IMR-90 (cell line): ENCODE measurements around the gene CAP2. TPM values are rescaled to one million over a fixed set of nuclear protein-coding genes. Genes with fewer than 3 reads are reported as not detected.
"Not testable (repeated sequence)": the region's sequence is repeated elsewhere in the genome, so short reads cannot be mapped to it uniquely, and the experiment has no call there.

ENCODE experiments used
- ATAC-seq: fragments of 200-7000 bp; cut with Tn5 transposase; 2 replicates; pipeline ENCODE4 v1.9.1; 2020; ENCODE audit warnings: low read depth, mild to moderate bottlenecking, moderate library complexity
- BruUV-seq: library from RNA; stranded (reverse); fragments of 400-500 nt; replicated peaks from 2 replicates; lab custom pipeline; 2021; lab: Mats Ljungman, UMichigan
- CTCF ChIA-PET: fragments of 300-600 bp; formaldehyde crosslinking; extraction: SDS; loops from one replicate; lab custom pipeline; 2021; ENCODE audit warnings: antibody characterized with exemption; lab: Yijun Ruan, JAX
- POLR2A ChIA-PET: fragments of 300-600 bp; sonication (Branson Sonifier 250); formaldehyde crosslinking; loops from one replicate; lab custom pipeline; 2022; ENCODE audit warnings: antibody characterized with exemption; ENCODE audit not compliant: unreplicated experiment; lab: Charles Lee
- DNase-seq: peaks from one replicate; pipeline ENCODE4 v3.0.0; 2013
- H2AFZ ChIP-seq: replicated peaks from 2 replicates; pipeline ENCODE3; 2013; ENCODE audit warnings: low read length, mild to moderate bottlenecking; ENCODE audit not compliant: poor library complexity
- H2AK5ac ChIP-seq: 2 replicates; pipeline ENCODE4 v1.6.1; 2013; ENCODE audit warnings: low read depth, low read length, inconsistent platforms
- H2AK9ac ChIP-seq: replicated peaks from 2 replicates; pipeline ENCODE3; 2013; ENCODE audit warnings: mild to moderate bottlenecking, low read depth, low read length, moderate library complexity; ENCODE audit not compliant: poor library complexity
- H2BK120ac ChIP-seq: 2 replicates; pipeline ENCODE4 v1.6.1; 2013; ENCODE audit warnings: low read depth, low read length, inconsistent platforms
- H2BK15ac ChIP-seq: 3 replicates; pipeline ENCODE4 v1.6.1; 2013; ENCODE audit warnings: low read depth, low read length, inconsistent platforms
- H2BK20ac ChIP-seq: 2 replicates; pipeline ENCODE4 v1.6.1; 2013; ENCODE audit warnings: low read depth, mild to moderate bottlenecking, inconsistent platforms, low read length, moderate library complexity
- H2BK5ac ChIP-seq: 2 replicates; pipeline ENCODE4 v1.6.1; 2013; ENCODE audit warnings: mild to moderate bottlenecking, low read depth, low read length, inconsistent platforms; ENCODE audit not compliant: poor library complexity, severe bottlenecking
- H3K14ac ChIP-seq: replicated peaks from 2 replicates; pipeline ENCODE4 v1.6.1; 2013; ENCODE audit warnings: low read depth, low read length, inconsistent platforms
- H3K18ac ChIP-seq: 2 replicates; pipeline ENCODE4 v1.6.1; 2013; ENCODE audit warnings: low read depth, low read length, control low read depth
- H3K23ac ChIP-seq: 2 replicates; pipeline ENCODE4 v1.6.1; 2013; ENCODE audit warnings: low read depth, low read length, inconsistent platforms
- H3K27ac ChIP-seq: 2 replicates; pipeline ENCODE4 v1.5.1; 2013; ENCODE audit warnings: mild to moderate bottlenecking, control low read depth, low read length; ENCODE audit not compliant: insufficient read depth
- H3K27me3 ChIP-seq: 2 replicates; pipeline ENCODE4 v1.6.1; 2013; ENCODE audit warnings: low read length; ENCODE audit not compliant: control insufficient read depth, insufficient read depth
- H3K36me3 ChIP-seq: 2 replicates; pipeline ENCODE4 v1.6.1; 2013; ENCODE audit warnings: low read length, mixed read lengths; ENCODE audit not compliant: control insufficient read depth, insufficient read depth
- H3K4ac ChIP-seq: 2 replicates; pipeline ENCODE4 v1.6.1; 2013; ENCODE audit warnings: low read depth, low read length, inconsistent platforms
- H3K4me1 ChIP-seq: 2 replicates; pipeline ENCODE4 v1.6.1; 2013; ENCODE audit warnings: low read length, mixed read lengths; ENCODE audit not compliant: control insufficient read depth, insufficient read depth
- H3K4me2 ChIP-seq: 2 replicates; pipeline ENCODE4 v1.6.1; 2013; ENCODE audit warnings: low read depth, mild to moderate bottlenecking, control low read depth, low read length, moderate library complexity
- H3K4me3 ChIP-seq: 2 replicates; pipeline ENCODE4 v1.5.1; 2013; ENCODE audit warnings: low read depth, mild to moderate bottlenecking, control low read depth, low read length, moderate library complexity; ENCODE audit not compliant: insufficient read depth
- H3K56ac ChIP-seq: 2 replicates; pipeline ENCODE4 v1.6.1; 2013; ENCODE audit warnings: low read length, inconsistent platforms; ENCODE audit not compliant: insufficient read depth; ENCODE audit errors: extremely low read depth
- H3K79me1 ChIP-seq, 2 experiments: 2 replicates each; pipeline ENCODE4 v1.6.1; 2013; ENCODE audit warnings: low read length in 2 of 2, inconsistent platforms in 1 of 2, low read depth in 1 of 2
- H3K9ac ChIP-seq: 2 replicates; pipeline ENCODE4 v1.6.1; 2013; ENCODE audit warnings: low read depth, low read length, control low read depth
- H3K9me1 ChIP-seq: 2 replicates; pipeline ENCODE4 v1.6.1; 2013; ENCODE audit warnings: low read length, inconsistent platforms; ENCODE audit not compliant: insufficient read depth
- H3K9me3 ChIP-seq: 2 replicates; pipeline ENCODE4 v1.6.1; 2013; ENCODE audit warnings: low read length; ENCODE audit not compliant: control insufficient read depth, insufficient read depth
- H4K20me1 ChIP-seq: 2 replicates; pipeline ENCODE4 v1.6.1; 2013; ENCODE audit warnings: low read length, inconsistent platforms; ENCODE audit not compliant: insufficient read depth
- H4K5ac ChIP-seq: 2 replicates; pipeline ENCODE4 v1.6.1; 2013; ENCODE audit warnings: mild to moderate bottlenecking, low read depth, low read length, control low read depth
- H4K8ac ChIP-seq, 2 experiments: 2 replicates each; pipeline ENCODE4 v1.6.1; 2013; ENCODE audit warnings: low read depth in 2 of 2, low read length in 2 of 2, control low read depth in 1 of 2, inconsistent platforms in 1 of 2
- H4K91ac ChIP-seq: 2 replicates; pipeline ENCODE4 v1.6.1; 2013; ENCODE audit warnings: low read depth, low read length, inconsistent platforms; ENCODE audit not compliant: insufficient read depth
- CEBPB ChIP-seq: IDR thresholded peaks from 2 replicates; pipeline ENCODE4 v1.6.1; 2012; ENCODE audit warnings: low read depth, low read length, improper control_type of control experiment
- CHD1 ChIP-seq: IDR thresholded peaks from 2 replicates; pipeline ENCODE4 v1.6.1; 2012; ENCODE audit warnings: low read depth, low read length, improper control_type of control experiment
- MAFK ChIP-seq: IDR thresholded peaks from 2 replicates; pipeline ENCODE4 v1.6.1; 2012; ENCODE audit warnings: low read depth, low read length, improper control_type of control experiment
- POLR2A ChIP-seq: IDR thresholded peaks from 2 replicates; pipeline ENCODE4 v1.6.1; 2012; ENCODE audit warnings: mild to moderate bottlenecking, low read depth, low read length
- RCOR1 ChIP-seq: IDR thresholded peaks from 2 replicates; pipeline ENCODE4 v1.6.1; 2012; ENCODE audit warnings: mild to moderate bottlenecking, low read length, improper control_type of control experiment; ENCODE audit not compliant: insufficient replicate concordance
- SMC3 ChIP-seq: fragments of 150-350 bp; IDR thresholded peaks from 2 replicates; pipeline ENCODE4 v1.6.1; 2016; ENCODE audit warnings: low read depth, mild to moderate bottlenecking, antibody characterized with exemption, low read length, moderate library complexity
- USF2 ChIP-seq: fragments of 150-350 bp; IDR thresholded peaks from 2 replicates; pipeline ENCODE4 v1.6.1; 2017; ENCODE audit warnings: mild to moderate bottlenecking, antibody characterized with exemption, low read length, low read depth
- WGBS, 2 experiments: methylation state at CpG; one replicate each; pipeline versions ENCODE4 v1.1.5 to v1.1.7; 2013; ENCODE audit warnings: missing lambda C conversion rate in 2 of 2; ENCODE audit not compliant: insufficient read length in 1 of 2; ENCODE audit errors: extremely low coverage in 2 of 2; 5-methylcytosine and 5-hydroxymethylcytosine counted together
- dilution Hi-C: fragments of 300-500 bp; cut with HindIII; formaldehyde crosslinking; loops from one replicate; pipeline ENCODE4 v1.14.3; 2018; ENCODE audit warnings: low sequenced_read_pairs; ENCODE audit not compliant: unreplicated experiment
- in situ Hi-C: fragments of 300-500 bp; cut with MboI; formaldehyde crosslinking; loops from 3 replicates; pipeline ENCODE4 v1.14.3; 2019; ENCODE audit warnings: low sequenced_read_pairs, inconsistent platforms, mixed read lengths
- intact Hi-C: fragments of 100-400 bp; cut with micrococcal nuclease; formaldehyde crosslinking; loops from 2 replicates; pipeline ENCODE4 v1.10.0; 2022
- polyA plus RNA-seq, 3 experiments: library from polyadenylated mRNA; depleted of rRNA; stranded (reverse); fragments of >200 nt; gene quantifications; 2 replicates each; pipeline ENCODE4 v1.2.3, GENCODE V29; 2012; ENCODE audit warnings: low replicate concordance in 1 of 3
- total RNA-seq: library from RNA; depleted of rRNA; stranded (reverse); fragments of >200 nt; gene quantifications from 2 replicates; pipeline ENCODE4 v1.2.3, GENCODE V29; 2012

Gene CAP2
- total and polyA plus RNA-seq, 2 of the 4 experiments (the other 2 are of a cell fraction): 14.5 to 27.5 TPM

GRCh38 chr6:17439243-17439993, 46.0 kb downstream of the CAP2 start:
- in situ Hi-C loops (no loop called here), intact Hi-C loops (no loop called here), dilution Hi-C loops (no loop called here)
- CTCF ChIA-PET: no interaction called here
- Histone ChIP-seq H3K14ac (no peak overlapping the region), H3K27ac (no peak overlapping the region), H3K27me3 (no peaks in the 10 kb centered on the region), H3K4me3 (no peak overlapping the region), H3K36me3 (peaks cover 4% of the 10 kb centered on the region), H3K4ac (no peak overlapping the region), H2BK5ac (no peak overlapping the region), H3K56ac (no peak overlapping the region), H4K8ac (no peak overlapping the region), H4K20me1 (0 out of 2 replicates have a peak, but pooled peaks cover 2% of the 10 kb centered on the region), H3K18ac (no peak overlapping the region), H3K23ac (no peak overlapping the region), H3K9ac (no peak overlapping the region), H4K5ac (no peak overlapping the region), H3K79me1 (peaks cover 6 to 19% of the 10 kb centered on the region in 2 experiments; a peak in 3 of 4 replicates), H2BK20ac (no peak overlapping the region), H2AK5ac (no peak overlapping the region), H3K4me1 (no peaks in the 10 kb centered on the region), H2BK15ac (no peak overlapping the region), H3K4me2 (no peak overlapping the region), H4K91ac (no peak overlapping the region), H2AK9ac (no peak overlapping the region), H3K9me3 (no peaks in the 10 kb centered on the region), H3K9me1 (peaks cover 9% of the 10 kb centered on the region; the same call in 1 of the 2 replicates), H2BK120ac (no peak overlapping the region), H2AFZ (no peak overlapping the region)
- no peak for TF ChIP-seq USF2
- TF ChIP-seq POLR2A: no peak
- no peak for TF ChIP-seq SMC3
- no peak for TF ChIP-seq RCOR1
- TF ChIP-seq MAFK: no peak
- TF ChIP-seq CEBPB: no peak
- TF ChIP-seq CHD1: no peak
- ATAC-seq: no peak
- no peak for DNase-seq
- 63% methylated on average over 3 of the region's 11 CpGs; no CpG with 5 or more reads in 1 of the 2 experiments for whole genome bisulfite sequencing, 2 experiments
- no TSS peak for BruUV-seq
- POLR2A ChIA-PET: no interaction called here

- H3K4ac ChIP-seq, BruUV-seq, DNase-seq, H3K4me3 ChIP-seq, H4K5ac ChIP-seq, H2BK20ac ChIP-seq, H4K91ac ChIP-seq, H3K27ac ChIP-seq, H2AK9ac ChIP-seq, POLR2A ChIA-PET, H3K4me2 ChIP-seq, H3K9me3 ChIP-seq, H3K27me3 ChIP-seq, H3K23ac ChIP-seq, dilution Hi-C loops, H3K9me1 ChIP-seq, intact Hi-C loops, H3K56ac ChIP-seq, H2BK120ac ChIP-seq, H4K20me1 ChIP-seq, H2BK5ac ChIP-seq, in situ Hi-C loops, H2AK5ac ChIP-seq, CTCF ChIA-PET, H2AFZ ChIP-seq, H2BK15ac ChIP-seq, H4K8ac ChIP-seq, H3K18ac ChIP-seq, H3K14ac ChIP-seq, H3K4me1 ChIP-seq, ATAC-seq, H3K36me3 ChIP-seq, H3K9ac ChIP-seq: not testable (repeated sequence)
- peaks cover 6 to 19% of the 10 kb centered on the region in 2 experiments; a peak in 3 of 4 replicates for H3K79me1 ChIP-seq
- WGBS, 2 experiments: no CpG with 5 or more reads among the region's 4 CpGs
Measured at GRCh38 chr6:17440811-17441210, 47.4 kb downstream of the CAP2 start.
